Body of pancreas (tissue), 4 donors: Measurements from ENCODE around the gene MRPL14. TPM values are rescaled to one million over a fixed set of nuclear protein-coding genes. Genes with fewer than 3 reads are reported as not detected.
A peak's percentile ranks its signal among the peaks of the same experiment; 100 is the strongest.
"Not testable (repeated sequence)": the region's sequence is repeated elsewhere in the genome, so short reads cannot be mapped to it uniquely, and the experiment has no call there.

Experiments used
- ATAC-seq: fragments of 150-250 bp; one replicate; pipeline ENCODE4 v1.9.1; 2016
- DNase-seq, 4 donors: peaks; one replicate each; pipeline ENCODE4 v3.0.0-alpha.2; 2019
- H3K27ac ChIP-seq, 4 donors: fragments of 200-600 bp; sonication (generic); 1 replicate in 3 of 4; 2 replicates in 1 of 4; pipeline versions ENCODE4 v1.5.1 to v1.6.1; 2016 to 2019; ENCODE audit warnings: mild to moderate bottlenecking in 1 of 4, mixed read lengths in 1 of 4, moderate library complexity in 1 of 4
- H3K27me3 ChIP-seq, 2 donors: fragments of 200-600 bp; sonication (generic); one replicate each; pipeline ENCODE4 v1.6.0; 2016; ENCODE audit warnings: mild to moderate bottlenecking in 1 of 2
- H3K36me3 ChIP-seq, 2 donors: fragments of 200-600 bp; sonication (generic); replicated peaks in 1 of 2; 2 replicates each; pipeline ENCODE4 v1.5.1; 2016; ENCODE audit warnings: low read depth in 2 of 2; ENCODE audit not compliant: insufficient read depth in 1 of 2
- H3K4me1 ChIP-seq: fragments of 200-600 bp; sonication (generic); one replicate; pipeline ENCODE4 v1.6.0; 2016
- H3K4me3 ChIP-seq, 2 donors: fragments of 200-600 bp; sonication (generic); 1 replicate in 1 of 2; 2 replicates in 1 of 2; pipeline ENCODE4 v1.5.1; 2016 to 2019
- H3K9me3 ChIP-seq, 3 donors: fragments of 200-600 bp; sonication (generic); 1 replicate in 2 of 3; 2 replicates in 1 of 3; pipeline ENCODE4 v1.5.1; 2016
- POLR2A ChIP-seq, 3 donors: fragments of 450-650 bp; IDR thresholded peaks; one replicate each; pipeline ENCODE4 v1.6.1; 2016; ENCODE audit warnings: antibody characterized with exemption in 3 of 3, mild to moderate bottlenecking in 2 of 3
- WGBS, 2 donors: methylation state at CpG; one replicate each; pipeline ENCODE4 v1.1.5; 2017; 5-methylcytosine and 5-hydroxymethylcytosine counted together
- intact Hi-C: fragments of 100-400 bp; cut with DNase I; formaldehyde crosslinking; loops from one replicate; pipeline ENCODE4 v1.15.1; 2023
- total RNA-seq, 2 donors: library from RNA; depleted of rRNA; stranded (reverse); fragments of >200 nt; gene quantifications; one replicate each; pipeline ENCODE4 v1.1.0, GENCODE V29; 2016
- TF ChIP-seq, protein P1 (sequence below), 7 experiments: fragments of 450-650 bp in 4 of 7; fragments of 200-600 bp in 3 of 7; sonication (generic) in 3 of 7; IDR thresholded peaks; one replicate each; pipeline ENCODE4 v1.5.1; 2016 to 2019; ENCODE audit warnings: antibody characterized with exemption in 7 of 7

MRPL14 gene
- total RNA-seq, 2 donors from 2014 or later: 14.8 to 20.8 TPM

DNA sequence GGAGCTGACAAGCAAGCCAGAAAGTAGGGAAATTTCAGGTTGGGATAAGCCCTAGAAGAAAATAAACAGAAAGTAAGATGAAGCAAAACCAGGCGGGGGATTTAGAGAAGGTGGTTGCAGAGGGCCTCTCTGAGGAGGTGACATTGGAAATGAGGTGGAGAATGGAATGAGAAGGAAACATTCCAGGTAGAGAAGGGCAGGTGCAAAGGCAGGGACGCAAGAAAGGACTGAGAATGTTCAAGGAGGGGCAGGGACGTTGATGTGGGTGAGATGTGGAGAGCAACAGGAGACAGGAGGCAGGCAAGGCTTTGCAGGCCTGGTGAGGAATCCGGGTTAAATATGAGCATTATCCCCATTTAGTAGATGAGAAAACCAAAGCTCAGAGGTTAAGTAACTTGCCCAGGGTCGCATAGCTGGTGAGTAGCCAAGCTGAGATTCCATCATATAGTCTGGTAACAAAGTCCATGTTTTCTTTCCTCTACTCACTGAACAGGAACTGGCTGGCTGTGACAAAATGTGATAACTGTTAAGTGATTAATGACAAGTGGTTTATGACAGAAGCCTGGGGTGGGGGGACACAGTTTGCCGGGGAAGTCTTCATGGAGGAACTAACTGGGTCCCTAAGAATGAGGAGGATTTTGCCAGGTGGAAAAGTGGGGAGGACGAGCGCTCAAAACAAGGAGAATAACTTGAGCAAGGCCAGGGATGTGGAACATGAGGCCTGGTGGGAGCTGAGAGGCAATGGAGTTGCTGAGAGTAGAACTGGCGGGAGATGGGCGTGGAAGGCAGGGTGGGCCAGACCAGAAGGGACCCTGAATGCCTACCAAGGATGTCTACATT lies 32.6 kb downstream of the MRPL14 start:
- intact Hi-C loops: loop anchor here (10.0 kb wide), 1 partner anchor 240 kb away; no protein-coding TSS in a partner anchor
- ATAC-seq (peak; percentile 37), DNase-seq (peak in 3 of 4 donors; percentile 41 to 68 (median 55))
- H3K27me3 ChIP-seq: no peaks in the 10 kb centered on the region
- no peaks in the 10 kb centered on the region for H3K9me3 ChIP-seq
- H3K36me3 ChIP-seq: no peaks in the 10 kb centered on the region
- peaks cover 16% of the 10 kb centered on the region for H3K4me1 ChIP-seq
- WGBS, 2 donors: 56 to 65% methylated on average over 10 of the region's 10 CpGs
- peak overlapping the region in 2 of 4 donors; percentile 40 to 41 for H3K27ac ChIP-seq
- H3K4me3 ChIP-seq: no peak overlapping the region
- TF ChIP-seq, protein P1, sequence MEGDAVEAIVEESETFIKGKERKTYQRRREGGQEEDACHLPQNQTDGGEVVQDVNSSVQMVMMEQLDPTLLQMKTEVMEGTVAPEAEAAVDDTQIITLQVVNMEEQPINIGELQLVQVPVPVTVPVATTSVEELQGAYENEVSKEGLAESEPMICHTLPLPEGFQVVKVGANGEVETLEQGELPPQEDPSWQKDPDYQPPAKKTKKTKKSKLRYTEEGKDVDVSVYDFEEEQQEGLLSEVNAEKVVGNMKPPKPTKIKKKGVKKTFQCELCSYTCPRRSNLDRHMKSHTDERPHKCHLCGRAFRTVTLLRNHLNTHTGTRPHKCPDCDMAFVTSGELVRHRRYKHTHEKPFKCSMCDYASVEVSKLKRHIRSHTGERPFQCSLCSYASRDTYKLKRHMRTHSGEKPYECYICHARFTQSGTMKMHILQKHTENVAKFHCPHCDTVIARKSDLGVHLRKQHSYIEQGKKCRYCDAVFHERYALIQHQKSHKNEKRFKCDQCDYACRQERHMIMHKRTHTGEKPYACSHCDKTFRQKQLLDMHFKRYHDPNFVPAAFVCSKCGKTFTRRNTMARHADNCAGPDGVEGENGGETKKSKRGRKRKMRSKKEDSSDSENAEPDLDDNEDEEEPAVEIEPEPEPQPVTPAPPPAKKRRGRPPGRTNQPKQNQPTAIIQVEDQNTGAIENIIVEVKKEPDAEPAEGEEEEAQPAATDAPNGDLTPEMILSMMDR (IDR thresholded peaks at IDR 0.05): no peak
- TF ChIP-seq POLR2A (IDR thresholded peaks at IDR 0.05): no peak

DNA sequence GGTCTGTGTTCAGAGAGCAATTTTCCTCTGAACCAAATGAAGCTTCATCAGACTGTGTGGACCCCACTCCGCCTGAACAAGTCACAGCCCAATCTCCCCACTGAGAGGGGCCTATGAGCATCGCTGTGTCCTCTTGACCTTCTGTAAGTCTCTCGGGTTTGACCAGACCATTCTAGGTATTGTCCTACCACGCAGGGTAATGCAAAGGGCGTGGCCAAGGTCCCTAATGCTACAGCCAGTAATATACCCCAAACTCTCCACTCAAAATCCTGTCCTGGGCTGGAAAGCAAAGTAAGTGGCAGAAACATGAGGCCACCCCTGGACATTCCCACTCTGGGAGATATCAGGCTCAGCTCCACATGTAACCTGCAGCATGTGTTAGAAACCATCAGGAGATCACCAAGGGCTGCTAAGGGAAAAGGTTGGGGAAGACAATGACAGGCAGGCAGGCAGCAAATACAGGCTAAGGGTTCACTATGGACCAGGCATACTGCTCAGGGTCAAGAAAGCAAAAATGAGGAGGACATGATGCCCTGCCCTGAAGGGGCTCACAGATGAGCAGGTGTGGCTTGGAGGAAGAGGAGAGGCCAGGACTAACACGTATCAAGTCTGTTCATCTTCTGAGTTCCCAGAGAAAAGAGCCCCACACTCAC lies 33.4 kb downstream of the MRPL14 start:
- no peak overlapping the region for H3K4me3 ChIP-seq
- no peak for DNase-seq
- no peak for ATAC-seq

DNA sequence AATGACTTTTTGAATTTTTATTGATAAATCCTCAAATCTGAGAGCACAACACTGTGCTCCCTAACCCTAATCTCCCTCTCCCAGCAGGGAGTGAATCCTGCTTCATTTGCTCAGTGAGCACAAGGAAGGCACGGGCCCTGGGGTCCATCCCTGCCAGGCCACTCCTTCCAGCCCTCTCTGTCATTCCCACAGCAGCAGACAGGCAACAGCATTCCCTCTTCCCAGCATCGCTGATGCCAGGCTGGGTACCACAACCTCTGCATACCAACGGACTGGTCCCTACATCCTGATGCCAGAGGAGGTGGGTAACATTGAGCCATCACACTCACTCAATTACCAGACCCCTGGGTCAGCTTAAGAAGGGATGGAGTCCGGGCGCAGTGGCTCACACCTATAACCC lies 34.2 kb downstream of the MRPL14 start:
- DNase-seq: no peak
- WGBS, 2 donors: 88 to 97% methylated on average over 5 of the region's 5 CpGs
- H3K36me3 ChIP-seq: no peaks in the 10 kb centered on the region
- H3K27ac ChIP-seq: no peak overlapping the region
- ATAC-seq: no peak
- no peaks in the 10 kb centered on the region for H3K27me3 ChIP-seq
- no peak overlapping the region for H3K4me3 ChIP-seq
- no peak for TF ChIP-seq POLR2A (IDR thresholded peaks at IDR 0.05)
- peaks cover 16% of the 10 kb centered on the region for H3K4me1 ChIP-seq
- H3K9me3 ChIP-seq: no peaks in the 10 kb centered on the region
- intact Hi-C loops: loop anchor here (10.0 kb wide), 1 partner anchor 242 kb away; no protein-coding TSS in a partner anchor

More for the DNA sequence above, 33.4 kb downstream of the MRPL14 start:
- no peaks in the 10 kb centered on the region for H3K9me3 ChIP-seq
- no peaks in the 10 kb centered on the region for H3K27me3 ChIP-seq
- H3K36me3 ChIP-seq: no peaks in the 10 kb centered on the region
- peaks cover 16% of the 10 kb centered on the region for H3K4me1 ChIP-seq
- 81 to 88% methylated on average over 6 of the region's 6 CpGs for WGBS, 2 donors
- peak overlapping the region in 1 of 4 donors; percentile 40 for H3K27ac ChIP-seq
- intact Hi-C loops: loop anchor here (10.0 kb wide), 1 partner anchor 241 kb away; no protein-coding TSS in a partner anchor
- TF ChIP-seq, protein P1 (IDR thresholded peaks at IDR 0.05): no peak
- TF ChIP-seq POLR2A (IDR thresholded peaks at IDR 0.05): no peak

DNA sequence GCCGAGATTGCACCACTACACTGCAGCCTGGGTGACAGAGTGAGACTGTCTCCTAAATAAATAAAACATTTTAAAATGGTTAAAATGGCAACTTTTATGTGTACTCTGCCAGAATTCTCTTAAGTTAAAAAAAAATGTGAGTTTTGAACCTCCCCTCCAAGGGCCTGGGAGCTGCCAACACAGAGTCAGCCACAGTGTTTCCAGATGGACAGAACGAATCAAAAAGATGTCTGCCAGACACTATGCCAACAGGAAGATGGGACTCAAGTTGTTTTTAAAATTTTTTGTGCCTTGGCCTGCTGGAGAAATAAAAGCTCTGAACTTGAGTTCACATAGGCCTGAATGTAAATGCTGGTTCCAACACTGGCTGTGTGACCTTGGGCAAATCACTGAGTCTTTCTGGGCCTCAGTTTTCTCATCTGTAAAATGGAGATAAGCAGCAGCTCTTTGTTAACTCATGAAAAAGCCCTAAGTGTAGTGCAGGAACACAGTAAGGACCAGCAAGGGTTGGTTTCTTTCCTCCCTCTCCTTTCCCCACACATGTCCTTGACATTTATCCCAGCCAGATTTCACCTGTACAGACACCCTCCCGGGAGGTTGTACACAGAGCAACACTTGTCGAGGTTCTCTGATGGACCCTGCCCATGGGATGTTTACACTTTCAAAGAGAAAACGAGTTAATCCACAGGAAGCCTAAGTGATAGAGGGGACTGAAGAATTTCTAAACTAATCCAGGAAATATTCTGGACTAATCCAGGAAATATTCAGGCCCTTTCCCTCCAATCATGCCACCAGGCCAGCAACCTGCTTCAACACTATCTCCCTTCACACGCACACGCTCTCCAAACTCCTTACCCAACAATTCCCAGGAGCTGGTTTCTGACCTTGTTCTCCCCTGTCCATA lies 35.0 kb downstream of the MRPL14 start:
- H3K9me3 ChIP-seq: no peaks in the 10 kb centered on the region
- ATAC-seq (no peak), DNase-seq (no peak)
- peaks cover 20% of the 10 kb centered on the region for H3K4me1 ChIP-seq
- H3K4me3 ChIP-seq: no peak overlapping the region
- 44 to 48% methylated on average over 7 of the region's 7 CpGs for WGBS, 2 donors
- H3K27me3 ChIP-seq: no peaks in the 10 kb centered on the region
- no peaks in the 10 kb centered on the region for H3K36me3 ChIP-seq
- intact Hi-C loops: loop anchor here (10.0 kb wide), 1 partner anchor 243 kb away; no protein-coding TSS in a partner anchor
- TF ChIP-seq, protein P1 (IDR thresholded peaks at IDR 0.05): no peak
- no peak for TF ChIP-seq POLR2A (IDR thresholded peaks at IDR 0.05)
- H3K27ac ChIP-seq: no peak overlapping the region

DNA sequence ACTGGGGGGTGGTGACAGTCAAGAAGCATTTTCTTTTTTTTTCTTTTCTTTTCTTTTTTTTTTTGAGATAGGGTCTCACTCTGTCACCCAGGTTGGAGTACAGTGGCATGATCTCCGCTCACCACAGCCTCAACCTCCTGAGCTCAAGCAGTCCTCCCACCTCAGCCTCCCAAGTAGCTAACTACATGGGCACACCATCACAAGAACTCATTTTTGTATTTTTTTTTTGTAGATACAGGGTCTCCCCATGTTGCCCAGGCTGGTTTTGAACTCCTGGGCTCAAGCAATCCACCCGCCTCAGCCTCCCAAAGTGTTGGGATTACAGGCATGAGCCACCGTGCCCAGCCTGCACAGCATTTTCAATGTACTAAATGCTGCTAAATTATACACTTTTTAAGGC lies 35.9 kb downstream of the MRPL14 start:
- WGBS, 2 donors: 91 to 100% methylated on average over 3 of the region's 3 CpGs
- H3K4me1 ChIP-seq: peaks cover 25% of the 10 kb centered on the region
- not testable (repeated sequence) for H3K27ac ChIP-seq, ATAC-seq, H3K36me3 ChIP-seq, DNase-seq, H3K27me3 ChIP-seq, H3K4me3 ChIP-seq, H3K9me3 ChIP-seq
- intact Hi-C loops: loop anchor here (10.0 kb wide), 1 partner anchor 243 kb away; no protein-coding TSS in a partner anchor
